Lower lobe of right lung (tissue), 2 donors: ENCODE measurements around the gene ZNF205. TPM values are rescaled to one million over a fixed set of nuclear protein-coding genes. Genes with fewer than 3 reads are reported as not detected.

Source experiments
- ATAC-seq, 2 donors: fragments of 200-7000 bp; cut with Tn5 transposase; one replicate each; pipeline ENCODE4 v1.9.1; 2020 to 2022; ENCODE audit warnings: mild to moderate bottlenecking in 2 of 2, moderate library complexity in 2 of 2
- DNase-seq: peaks from one replicate; pipeline ENCODE4 v3.0.0-alpha.2; 2020
- H3K27ac ChIP-seq: fragments of 200-600 bp; one replicate; pipeline ENCODE4 v1.8.0; 2022
- H3K27me3 ChIP-seq: fragments of 200-600 bp; one replicate; pipeline ENCODE4 v1.8.0; 2022; ENCODE audit warnings: low read depth
- H3K36me3 ChIP-seq: fragments of 200-600 bp; one replicate; pipeline ENCODE4 v1.8.0; 2022; ENCODE audit warnings: mild to moderate bottlenecking
- H3K4me1 ChIP-seq: fragments of 200-600 bp; one replicate; pipeline ENCODE4 v1.8.0; 2022
- H3K4me3 ChIP-seq: fragments of 200-600 bp; one replicate; pipeline ENCODE4 v1.8.0; 2022; ENCODE audit warnings: mild to moderate bottlenecking
- H3K9me3 ChIP-seq: fragments of 200-600 bp; one replicate; pipeline ENCODE4 v1.8.0; 2022
- CTCF ChIP-seq: fragments of 200-600 bp; IDR thresholded peaks from one replicate; pipeline ENCODE4 v1.8.0; 2022; ENCODE audit warnings: antibody characterized with exemption, mild to moderate bottlenecking
- intact Hi-C: fragments of 100-400 bp; cut with DNase I; formaldehyde crosslinking; loops from one replicate; pipeline ENCODE4 v1.11.0; 2022
- total RNA-seq: library from RNA; stranded (reverse); fragmentation: NEBNext Ultra II Directional; extraction: Animal tissue kit (Norgen Biotek cat#: 25700); gene quantifications from one replicate; pipeline ENCODE4 v1.2.1, GENCODE V29; 2021
- donor health status: DM: no; HTN: yes; CAD: no; lungs with severe emphysema.

The ZNF205 gene
- total RNA-seq, 1 donor from 2014 or later = 11.9 TPM

GRCh38 chr16:3155181-3155580 is 42.8 kb downstream of the ZNF205 start:
- intact Hi-C loops = no loop called here
- DNase-seq (no peak), ATAC-seq (no peak)
- no peaks in the 10 kb centered on the region for H3K27me3 ChIP-seq
- H3K4me3 ChIP-seq = no peak overlapping the region
- no peaks in the 10 kb centered on the region for H3K9me3 ChIP-seq
- TF ChIP-seq CTCF = no peak
- H3K4me1 ChIP-seq = peaks cover 16% of the 10 kb centered on the region
- H3K36me3 ChIP-seq = no peaks in the 10 kb centered on the region
- no peak overlapping the region for H3K27ac ChIP-seq

- Histone ChIP-seq H3K4me3 (no peak overlapping the region), H3K27ac (no peak overlapping the region), H3K9me3 (no peaks in the 10 kb centered on the region), H3K27me3 (no peaks in the 10 kb centered on the region), H3K36me3 (no peaks in the 10 kb centered on the region), H3K4me1 (peaks cover 19% of the 10 kb centered on the region)
- ATAC-seq (no peak), DNase-seq (no peak)
- intact Hi-C loops = no loop called here
- no peak for TF ChIP-seq CTCF
Observed at GRCh38 chr16:3155972-3156371, 43.6 kb downstream of the ZNF205 start.

GRCh38 chr16:3157229-3158025 is 45.0 kb downstream of the ZNF205 start:
- peaks cover 7% of the 10 kb centered on the region for H3K4me1 ChIP-seq
- peak; percentile 67 for DNase-seq
- intact Hi-C loops = no loop called here
- no peak for TF ChIP-seq CTCF
- no peaks in the 10 kb centered on the region for H3K9me3 ChIP-seq
- H3K27ac ChIP-seq = peak overlapping the region; percentile 93
- ATAC-seq = peak; percentile 40
- no peaks in the 10 kb centered on the region for H3K36me3 ChIP-seq
- peak overlapping the region; percentile 84 for H3K4me3 ChIP-seq
- no peaks in the 10 kb centered on the region for H3K27me3 ChIP-seq

DNA sequence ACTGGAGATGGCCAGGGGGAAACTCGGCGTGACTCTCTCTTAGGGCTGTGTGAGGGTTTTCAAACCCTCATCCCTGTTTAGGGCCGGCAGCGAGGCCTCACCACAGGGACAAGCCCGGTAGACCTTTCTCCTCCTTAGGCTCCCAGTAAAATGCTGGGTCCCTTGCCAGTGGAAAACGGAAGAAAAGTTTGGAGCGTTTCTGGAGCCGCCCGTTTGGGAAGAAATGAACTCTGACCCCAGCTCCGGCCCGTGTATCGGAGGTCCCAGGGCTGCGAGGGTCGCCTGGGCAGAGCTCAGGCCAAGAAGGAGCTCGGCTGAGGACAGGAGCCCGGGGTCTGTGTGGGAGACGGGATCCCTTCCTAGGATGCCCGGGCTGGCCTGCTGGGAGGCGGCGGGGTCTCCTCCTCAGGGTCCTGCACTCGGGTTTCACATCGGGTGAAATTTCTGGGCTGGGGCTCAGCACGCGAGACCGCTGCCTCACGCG is 45.7 kb downstream of the ZNF205 start:
- H3K36me3 ChIP-seq = no peaks in the 10 kb centered on the region
- H3K4me3 ChIP-seq = peak overlapping the region; percentile 84
- intact Hi-C loops = no loop called here
- H3K27me3 ChIP-seq = no peaks in the 10 kb centered on the region
- no peak for TF ChIP-seq CTCF
- H3K9me3 ChIP-seq = no peaks in the 10 kb centered on the region
- peaks cover 7% of the 10 kb centered on the region for H3K4me1 ChIP-seq
- ATAC-seq = peak; percentile 36 to 38
- H3K27ac ChIP-seq = peak overlapping the region; percentile 93
- DNase-seq = no peak

DNA sequence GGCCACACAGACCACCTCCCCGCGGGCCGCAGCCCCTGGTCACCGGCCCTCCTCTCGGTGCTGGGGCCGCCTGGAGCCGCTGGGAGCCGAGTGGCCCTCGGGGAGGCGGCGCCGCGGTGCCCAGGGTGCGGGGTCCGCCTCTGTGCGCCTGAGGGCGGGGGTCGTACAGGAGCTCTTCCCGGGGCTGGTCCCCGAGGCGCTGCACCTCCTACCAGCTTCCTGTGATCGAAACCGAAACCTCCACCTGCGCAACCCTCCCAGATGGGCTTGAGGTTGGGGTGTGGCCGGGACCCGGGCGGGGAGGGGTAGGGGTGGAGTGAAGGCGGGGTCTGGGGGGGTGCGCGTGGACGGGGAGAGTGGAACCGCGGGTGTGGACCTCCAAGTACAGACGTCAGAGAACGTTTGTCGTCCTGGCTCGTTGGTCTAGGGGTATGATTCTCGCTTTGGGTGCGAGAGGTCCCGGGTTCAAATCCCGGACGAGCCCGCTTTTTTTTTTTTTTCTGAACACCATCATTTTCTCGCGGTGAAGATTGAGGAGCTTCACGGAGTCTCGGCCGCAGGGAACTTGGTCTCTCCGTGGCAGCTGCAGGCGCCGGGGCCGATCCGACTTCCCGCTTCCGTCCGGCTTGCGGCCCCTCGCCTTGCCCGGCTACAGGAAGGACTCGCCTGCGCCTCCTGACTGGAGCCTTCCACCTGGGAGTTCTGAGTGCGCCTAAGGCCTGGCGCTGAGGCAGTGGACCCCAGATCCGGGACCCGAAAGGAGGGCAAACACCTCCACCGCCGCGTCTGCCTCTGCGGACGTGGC is 46.3 kb downstream of the ZNF205 start:
- Histone ChIP-seq H3K4me1 (peaks cover 7% of the 10 kb centered on the region), H3K27me3 (no peaks in the 10 kb centered on the region), H3K9me3 (no peaks in the 10 kb centered on the region), H3K4me3 (peak overlapping the region; percentile 84), H3K27ac (peak overlapping the region; percentile 93), H3K36me3 (no peaks in the 10 kb centered on the region)
- ATAC-seq (peak; percentile 96 to 97), DNase-seq (peak; percentile 92)
- no peak for TF ChIP-seq CTCF
- intact Hi-C loops = no loop called here
